PC-3 (cell line): Measurements from ENCODE around the gene ZMYM2. TPM values are rescaled to one million over a fixed set of nuclear protein-coding genes. Genes with fewer than 3 reads are reported as not detected.

Experiments used
- ATAC-seq: fragments of 200-7000 bp; cut with Tn5 transposase; 2 replicates; pipeline ENCODE4 v1.9.1; 2020; ENCODE audit warnings: mild to moderate bottlenecking, moderate library complexity
- BruUV-seq: library from RNA; stranded (reverse); fragments of 400-500 nt; replicated peaks from 2 replicates; lab custom pipeline; 2021; lab: Mats Ljungman, UMichigan
- CTCF ChIA-PET: fragments of 300-600 bp; sonication (Branson Sonifier 250); formaldehyde crosslinking; loops from one replicate; lab custom pipeline; 2022; ENCODE audit warnings: antibody characterized with exemption; lab: Charles Lee
- POLR2A ChIA-PET: fragments of 300-600 bp; sonication (Branson Sonifier 250); formaldehyde crosslinking; loops from one replicate; lab custom pipeline; 2022; ENCODE audit warnings: antibody characterized with exemption; ENCODE audit not compliant: unreplicated experiment; lab: Charles Lee
- DNase-seq: peaks from one replicate; pipeline ENCODE4 v3.0.0-alpha.2; 2015
- H2AFZ ChIP-seq: fragments of 300-600 bp; sonication (generic); 2 replicates; pipeline ENCODE4 v1.6.0; 2016; ENCODE audit warnings: antibody characterized with exemption, low read length
- H3F3A ChIP-seq: fragments of 300-600 bp; sonication (generic); one replicate; pipeline ENCODE4 v1.6.0; 2017; ENCODE audit warnings: antibody characterized with exemption, low read length, control low read depth, mild to moderate bottlenecking; ENCODE audit not compliant: unreplicated experiment
- H3K27ac ChIP-seq: fragments of 300-600 bp; sonication (generic); 2 replicates; pipeline ENCODE4 v1.5.1; 2016; ENCODE audit warnings: mild to moderate bottlenecking, low read length
- H3K27me3 ChIP-seq: fragments of 300-600 bp; sonication (generic); 2 replicates; pipeline ENCODE4 v1.6.1; 2016; ENCODE audit warnings: low read length, mixed read lengths
- H3K36me3 ChIP-seq: fragments of 300-600 bp; sonication (generic); 2 replicates; pipeline ENCODE4 v1.6.1; 2016; ENCODE audit warnings: low read depth, mixed run types, low read length, mixed read lengths
- H3K4me1 ChIP-seq: fragments of 300-600 bp; sonication (generic); 2 replicates; pipeline ENCODE4 v1.5.1; 2016; ENCODE audit warnings: low read length; ENCODE audit not compliant: insufficient read depth
- H3K4me2 ChIP-seq: fragments of 300-600 bp; sonication (generic); 2 replicates; pipeline ENCODE4 v1.6.0; 2016; ENCODE audit warnings: low read length
- H3K4me3 ChIP-seq: fragments of 300-600 bp; sonication (generic); 2 replicates; pipeline ENCODE4 v1.5.1; 2016; ENCODE audit warnings: mild to moderate bottlenecking, low read length, mixed read lengths
- H3K79me2 ChIP-seq: fragments of 300-600 bp; sonication (generic); 2 replicates; pipeline ENCODE4 v1.6.1; 2017; ENCODE audit warnings: low read length, mixed read lengths
- H3K9ac ChIP-seq: fragments of 300-600 bp; sonication (generic); 2 replicates; pipeline ENCODE4 v1.6.0; 2016; ENCODE audit warnings: mild to moderate bottlenecking, low read length
- H3K9me2 ChIP-seq: fragments of 300-600 bp; sonication (generic); replicated peaks from 2 replicates; pipeline ENCODE4 v1.6.1; 2016; ENCODE audit warnings: mixed run types, low read length, mixed read lengths
- H3K9me3 ChIP-seq: fragments of 300-600 bp; sonication (generic); 2 replicates; pipeline ENCODE4 v1.6.1; 2016; ENCODE audit warnings: low read length, mixed read lengths
- H4K20me1 ChIP-seq: fragments of 300-600 bp; sonication (generic); 2 replicates; pipeline ENCODE4 v1.6.1; 2016; ENCODE audit warnings: low read length, mixed read lengths
- CTCF ChIP-seq: fragments of 300-600 bp; sonication (generic); conservative IDR thresholded peaks from 2 replicates; pipeline ENCODE4 v1.5.1; 2017; ENCODE audit warnings: antibody characterized with exemption, low read depth, mild to moderate bottlenecking, low read length
- EZH2 ChIP-seq: fragments of 300-600 bp; sonication (generic); IDR thresholded peaks from one replicate; pipeline ENCODE4 v1.6.1; 2017; ENCODE audit warnings: antibody characterized with exemption, mild to moderate bottlenecking, low read length; ENCODE audit not compliant: unreplicated experiment
- EZH2phosphoT487 ChIP-seq: fragments of 300-600 bp; sonication (generic); IDR thresholded peaks from 2 replicates; pipeline ENCODE4 v1.6.1; 2018; ENCODE audit warnings: mild to moderate bottlenecking, antibody characterized with exemption, low read length, borderline replicate concordance
- intact Hi-C: fragments of 100-400 bp; cut with micrococcal nuclease; formaldehyde crosslinking; loops from 2 replicates; pipeline ENCODE4 v1.9.0; 2023
- total RNA-seq: library from RNA; depleted of rRNA; stranded (reverse); fragments of >200 nt; gene quantifications from 2 replicates; pipeline ENCODE4 v1.2.3, GENCODE V29; 2014

Gene ZMYM2
- total RNA-seq, 1 experiment from 2014 or later = 34.7 TPM

GRCh38 chr13:20044086-20044485 lies 85.6 kb downstream of the ZMYM2 start:
- Histone ChIP-seq H3K9me3 (no peaks in the 10 kb centered on the region), H3K4me3 (no peak overlapping the region), H4K20me1 (peaks cover 6% of the 10 kb centered on the region; the same call in 1 of the 2 replicates), H3K79me2 (peaks cover 19% of the 10 kb centered on the region; the same call in 1 of the 2 replicates), H3K4me2 (no peak overlapping the region), H3K9me2 (no peaks in the 10 kb centered on the region), H3K36me3 (peaks cover 14% of the 10 kb centered on the region; the same call in 1 of the 2 replicates), H3F3A (no peaks in the 10 kb centered on the region), H3K27ac (no peak overlapping the region), H2AFZ (no peak overlapping the region), H3K9ac (no peak overlapping the region), H3K4me1 (no peaks in the 10 kb centered on the region), H3K27me3 (no peaks in the 10 kb centered on the region)
- TF ChIP-seq EZH2 = no peak
- DNase-seq (no peak), ATAC-seq (no peak)
- ChIA-PET CTCF (no interaction called here), POLR2A (no interaction called here)
- no TSS peak for BruUV-seq
- intact Hi-C loops = no loop called here

GRCh38 chr13:20045950-20046548 lies 87.5 kb downstream of the ZMYM2 start:
- intact Hi-C loops = no loop called here
- H3K27ac ChIP-seq = no peak overlapping the region
- H3F3A ChIP-seq = no peaks in the 10 kb centered on the region
- CTCF ChIA-PET = no interaction called here
- TF ChIP-seq CTCF (no peak), EZH2phosphoT487 (no peak), EZH2 (no peak)
- ATAC-seq (no peak), DNase-seq (no peak)
- peaks cover 6% of the 10 kb centered on the region; the same call in 1 of the 2 replicates for H4K20me1 ChIP-seq
- POLR2A ChIA-PET = no interaction called here
- H2AFZ ChIP-seq = no peak overlapping the region
- H3K9me2 ChIP-seq = no peaks in the 10 kb centered on the region
- H3K4me1 ChIP-seq = no peaks in the 10 kb centered on the region
- no peak overlapping the region for H3K9ac ChIP-seq
- no peak overlapping the region for H3K4me3 ChIP-seq
- peaks cover 10% of the 10 kb centered on the region; the same call in 1 of the 2 replicates for H3K79me2 ChIP-seq
- H3K4me2 ChIP-seq = no peak overlapping the region
- no peaks in the 10 kb centered on the region for H3K27me3 ChIP-seq
- no peaks in the 10 kb centered on the region for H3K9me3 ChIP-seq
- no TSS peak for BruUV-seq
- H3K36me3 ChIP-seq = peaks cover 9% of the 10 kb centered on the region; the same call in 1 of the 2 replicates

DNA sequence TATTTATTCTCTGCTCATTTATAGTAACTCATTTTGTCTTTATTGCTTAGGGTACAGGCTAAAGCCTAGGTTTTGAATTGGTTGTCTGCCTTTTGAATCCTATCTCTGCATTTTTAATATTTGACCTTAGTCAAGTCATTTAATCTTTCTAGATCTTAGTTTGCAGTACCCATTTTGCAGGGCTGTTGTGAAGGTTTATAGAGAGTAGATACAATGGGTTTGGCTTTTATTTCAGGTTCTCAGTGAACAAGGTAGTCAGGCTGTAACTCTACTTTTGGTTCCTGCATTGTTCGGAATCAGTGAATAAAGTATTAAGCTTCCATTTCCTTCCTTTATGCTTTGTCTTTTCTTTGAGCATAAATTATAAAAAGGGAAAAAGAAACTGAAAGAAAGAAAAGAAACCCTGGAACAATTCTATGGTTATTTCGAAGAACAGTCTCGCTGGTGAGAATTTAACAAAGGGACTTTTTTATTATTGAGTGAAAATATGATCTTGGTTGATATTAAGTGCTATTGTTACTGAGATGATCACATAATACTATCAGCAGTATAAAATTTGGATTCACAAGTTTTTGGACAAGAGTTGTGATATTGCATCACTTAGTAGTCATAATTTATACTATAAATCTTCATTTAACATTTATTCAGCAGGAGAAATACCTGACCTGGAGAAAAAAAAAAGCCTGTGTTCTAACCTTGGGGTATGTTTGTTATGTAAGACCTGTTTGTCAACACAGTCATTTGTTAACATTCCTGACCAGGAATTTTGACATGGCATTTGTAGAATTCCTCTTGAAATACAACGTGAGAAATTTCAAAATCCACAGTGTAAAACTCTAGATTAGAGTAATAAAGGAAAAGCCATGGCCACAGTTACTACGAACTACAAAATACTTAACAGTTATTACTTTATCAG lies 91.3 kb downstream of the ZMYM2 start:
- Histone ChIP-seq H3K9ac (no peak overlapping the region), H3K27ac (no peak overlapping the region), H3K9me3 (no peaks in the 10 kb centered on the region), H3K4me3 (no peak overlapping the region), H3K4me1 (no peaks in the 10 kb centered on the region), H3K4me2 (no peak overlapping the region), H2AFZ (no peak overlapping the region), H4K20me1 (no peaks in the 10 kb centered on the region), H3K36me3 (peaks cover 8% of the 10 kb centered on the region; the same call in 1 of the 2 replicates), H3F3A (no peaks in the 10 kb centered on the region), H3K27me3 (no peaks in the 10 kb centered on the region), H3K9me2 (no peaks in the 10 kb centered on the region), H3K79me2 (no peaks in the 10 kb centered on the region)
- intact Hi-C loops = no loop called here
- TF ChIP-seq EZH2phosphoT487 (no peak), CTCF (no peak), EZH2 (no peak)
- no peak for DNase-seq
- BruUV-seq = no TSS peak
- ChIA-PET CTCF (no interaction called here), POLR2A (no interaction called here)
- no peak for ATAC-seq
